IMR-90 (cell line): Measurements from ENCODE around the gene GUCY2F. TPM values are rescaled to one million over a fixed set of nuclear protein-coding genes. Genes with fewer than 3 reads are reported as not detected.

Experiments used
- ATAC-seq: fragments of 200-7000 bp; cut with Tn5 transposase; 2 replicates; pipeline ENCODE4 v1.9.1; 2020; ENCODE audit warnings: low read depth, mild to moderate bottlenecking, moderate library complexity
- BruUV-seq: library from RNA; stranded (reverse); fragments of 400-500 nt; replicated peaks from 2 replicates; lab custom pipeline; 2021; lab: Mats Ljungman, UMichigan
- CTCF ChIA-PET: fragments of 300-600 bp; formaldehyde crosslinking; extraction: SDS; loops from one replicate; lab custom pipeline; 2021; ENCODE audit warnings: antibody characterized with exemption; lab: Yijun Ruan, JAX
- POLR2A ChIA-PET: fragments of 300-600 bp; sonication (Branson Sonifier 250); formaldehyde crosslinking; loops from one replicate; lab custom pipeline; 2022; ENCODE audit warnings: antibody characterized with exemption; ENCODE audit not compliant: unreplicated experiment; lab: Charles Lee
- DNase-seq: peaks from one replicate; pipeline ENCODE4 v3.0.0; 2013
- H2AFZ ChIP-seq: replicated peaks from 2 replicates; pipeline ENCODE3; 2013; ENCODE audit warnings: low read length, mild to moderate bottlenecking; ENCODE audit not compliant: poor library complexity
- H2AK5ac ChIP-seq: 2 replicates; pipeline ENCODE4 v1.6.1; 2013; ENCODE audit warnings: low read depth, low read length, inconsistent platforms
- H2AK9ac ChIP-seq: replicated peaks from 2 replicates; pipeline ENCODE3; 2013; ENCODE audit warnings: mild to moderate bottlenecking, low read depth, low read length, moderate library complexity; ENCODE audit not compliant: poor library complexity
- H2BK120ac ChIP-seq: 2 replicates; pipeline ENCODE4 v1.6.1; 2013; ENCODE audit warnings: low read depth, low read length, inconsistent platforms
- H2BK15ac ChIP-seq: 3 replicates; pipeline ENCODE4 v1.6.1; 2013; ENCODE audit warnings: low read depth, low read length, inconsistent platforms
- H2BK20ac ChIP-seq: 2 replicates; pipeline ENCODE4 v1.6.1; 2013; ENCODE audit warnings: low read depth, mild to moderate bottlenecking, inconsistent platforms, low read length, moderate library complexity
- H2BK5ac ChIP-seq: 2 replicates; pipeline ENCODE4 v1.6.1; 2013; ENCODE audit warnings: mild to moderate bottlenecking, low read depth, low read length, inconsistent platforms; ENCODE audit not compliant: poor library complexity, severe bottlenecking
- H3K14ac ChIP-seq: replicated peaks from 2 replicates; pipeline ENCODE4 v1.6.1; 2013; ENCODE audit warnings: low read depth, low read length, inconsistent platforms
- H3K18ac ChIP-seq: 2 replicates; pipeline ENCODE4 v1.6.1; 2013; ENCODE audit warnings: low read depth, low read length, control low read depth
- H3K23ac ChIP-seq: 2 replicates; pipeline ENCODE4 v1.6.1; 2013; ENCODE audit warnings: low read depth, low read length, inconsistent platforms
- H3K27ac ChIP-seq: 2 replicates; pipeline ENCODE4 v1.5.1; 2013; ENCODE audit warnings: mild to moderate bottlenecking, control low read depth, low read length; ENCODE audit not compliant: insufficient read depth
- H3K27me3 ChIP-seq: 2 replicates; pipeline ENCODE4 v1.6.1; 2013; ENCODE audit warnings: low read length; ENCODE audit not compliant: control insufficient read depth, insufficient read depth
- H3K36me3 ChIP-seq: 2 replicates; pipeline ENCODE4 v1.6.1; 2013; ENCODE audit warnings: low read length, mixed read lengths; ENCODE audit not compliant: control insufficient read depth, insufficient read depth
- H3K4ac ChIP-seq: 2 replicates; pipeline ENCODE4 v1.6.1; 2013; ENCODE audit warnings: low read depth, low read length, inconsistent platforms
- H3K4me1 ChIP-seq: 2 replicates; pipeline ENCODE4 v1.6.1; 2013; ENCODE audit warnings: low read length, mixed read lengths; ENCODE audit not compliant: control insufficient read depth, insufficient read depth
- H3K4me2 ChIP-seq: 2 replicates; pipeline ENCODE4 v1.6.1; 2013; ENCODE audit warnings: low read depth, mild to moderate bottlenecking, control low read depth, low read length, moderate library complexity
- H3K4me3 ChIP-seq: 2 replicates; pipeline ENCODE4 v1.5.1; 2013; ENCODE audit warnings: low read depth, mild to moderate bottlenecking, control low read depth, low read length, moderate library complexity; ENCODE audit not compliant: insufficient read depth
- H3K56ac ChIP-seq: 2 replicates; pipeline ENCODE4 v1.6.1; 2013; ENCODE audit warnings: low read length, inconsistent platforms; ENCODE audit not compliant: insufficient read depth; ENCODE audit errors: extremely low read depth
- H3K79me1 ChIP-seq, 2 experiments: 2 replicates each; pipeline ENCODE4 v1.6.1; 2013; ENCODE audit warnings: low read length in 2 of 2, inconsistent platforms in 1 of 2, low read depth in 1 of 2
- H3K9ac ChIP-seq: 2 replicates; pipeline ENCODE4 v1.6.1; 2013; ENCODE audit warnings: low read depth, low read length, control low read depth
- H3K9me1 ChIP-seq: 2 replicates; pipeline ENCODE4 v1.6.1; 2013; ENCODE audit warnings: low read length, inconsistent platforms; ENCODE audit not compliant: insufficient read depth
- H3K9me3 ChIP-seq: 2 replicates; pipeline ENCODE4 v1.6.1; 2013; ENCODE audit warnings: low read length; ENCODE audit not compliant: control insufficient read depth, insufficient read depth
- H4K20me1 ChIP-seq: 2 replicates; pipeline ENCODE4 v1.6.1; 2013; ENCODE audit warnings: low read length, inconsistent platforms; ENCODE audit not compliant: insufficient read depth
- H4K5ac ChIP-seq: 2 replicates; pipeline ENCODE4 v1.6.1; 2013; ENCODE audit warnings: mild to moderate bottlenecking, low read depth, low read length, control low read depth
- H4K8ac ChIP-seq, 2 experiments: 2 replicates each; pipeline ENCODE4 v1.6.1; 2013; ENCODE audit warnings: low read depth in 2 of 2, low read length in 2 of 2, control low read depth in 1 of 2, inconsistent platforms in 1 of 2
- H4K91ac ChIP-seq: 2 replicates; pipeline ENCODE4 v1.6.1; 2013; ENCODE audit warnings: low read depth, low read length, inconsistent platforms; ENCODE audit not compliant: insufficient read depth
- BHLHE40 ChIP-seq: fragments of 150-350 bp; IDR thresholded peaks from 2 replicates; pipeline ENCODE4 v1.6.1; 2016; ENCODE audit warnings: mild to moderate bottlenecking, low read depth, low read length
- CEBPB ChIP-seq: IDR thresholded peaks from 2 replicates; pipeline ENCODE4 v1.6.1; 2012; ENCODE audit warnings: low read depth, low read length, improper control_type of control experiment
- CHD1 ChIP-seq: IDR thresholded peaks from 2 replicates; pipeline ENCODE4 v1.6.1; 2012; ENCODE audit warnings: low read depth, low read length, improper control_type of control experiment
- CTCF ChIP-seq: conservative IDR thresholded peaks from 2 replicates; pipeline ENCODE4 v1.5.1; 2012; ENCODE audit warnings: mild to moderate bottlenecking, low read depth, low read length, improper control_type of control experiment
- ELK1 ChIP-seq: fragments of 150-350 bp; IDR thresholded peaks from 2 replicates; pipeline ENCODE4 v1.6.1; 2016; ENCODE audit warnings: low read depth, mild to moderate bottlenecking, low read length, moderate library complexity, borderline replicate concordance
- FOS ChIP-seq: fragments of 150-350 bp; IDR thresholded peaks from 2 replicates; pipeline ENCODE4 v1.6.1; 2016; ENCODE audit warnings: low read depth, low read length
- MAFK ChIP-seq: IDR thresholded peaks from 2 replicates; pipeline ENCODE4 v1.6.1; 2012; ENCODE audit warnings: low read depth, low read length, improper control_type of control experiment
- MAZ ChIP-seq: IDR thresholded peaks from 2 replicates; pipeline ENCODE4 v1.6.1; 2012; ENCODE audit warnings: low read depth, mild to moderate bottlenecking, low read length, improper control_type of control experiment, moderate library complexity, borderline replicate concordance
- MXI1 ChIP-seq: IDR thresholded peaks from 2 replicates; pipeline ENCODE4 v1.6.1; 2012; ENCODE audit warnings: low read depth, mild to moderate bottlenecking, low read length, moderate library complexity, borderline replicate concordance
- NFE2L2 ChIP-seq: fragments of 150-350 bp; IDR thresholded peaks from 2 replicates; pipeline ENCODE4 v1.6.1; 2016; ENCODE audit warnings: low read depth, mild to moderate bottlenecking, low read length
- POLR2A ChIP-seq: IDR thresholded peaks from 2 replicates; pipeline ENCODE4 v1.6.1; 2012; ENCODE audit warnings: mild to moderate bottlenecking, low read depth, low read length
- RAD21 ChIP-seq: IDR thresholded peaks from 2 replicates; pipeline ENCODE4 v1.6.1; 2012; ENCODE audit warnings: low read length, improper control_type of control experiment
- RCOR1 ChIP-seq: IDR thresholded peaks from 2 replicates; pipeline ENCODE4 v1.6.1; 2012; ENCODE audit warnings: mild to moderate bottlenecking, low read length, improper control_type of control experiment; ENCODE audit not compliant: insufficient replicate concordance
- RFX5 ChIP-seq: IDR thresholded peaks from 2 replicates; pipeline ENCODE4 v1.8.0; 2012; ENCODE audit warnings: low read depth, mild to moderate bottlenecking, low read length, moderate library complexity
- SMC3 ChIP-seq: fragments of 150-350 bp; IDR thresholded peaks from 2 replicates; pipeline ENCODE4 v1.6.1; 2016; ENCODE audit warnings: low read depth, mild to moderate bottlenecking, antibody characterized with exemption, low read length, moderate library complexity
- USF2 ChIP-seq: fragments of 150-350 bp; IDR thresholded peaks from 2 replicates; pipeline ENCODE4 v1.6.1; 2017; ENCODE audit warnings: mild to moderate bottlenecking, antibody characterized with exemption, low read length, low read depth
- WGBS, 2 experiments: methylation state at CpG; one replicate each; pipeline versions ENCODE4 v1.1.5 to v1.1.7; 2013; ENCODE audit warnings: missing lambda C conversion rate in 2 of 2; ENCODE audit not compliant: insufficient read length in 1 of 2; ENCODE audit errors: extremely low coverage in 2 of 2; 5-methylcytosine and 5-hydroxymethylcytosine counted together
- dilution Hi-C: fragments of 300-500 bp; cut with HindIII; formaldehyde crosslinking; loops from one replicate; pipeline ENCODE4 v1.14.3; 2018; ENCODE audit warnings: low sequenced_read_pairs; ENCODE audit not compliant: unreplicated experiment
- in situ Hi-C: fragments of 300-500 bp; cut with MboI; formaldehyde crosslinking; loops from 3 replicates; pipeline ENCODE4 v1.14.3; 2019; ENCODE audit warnings: low sequenced_read_pairs, inconsistent platforms, mixed read lengths
- intact Hi-C: fragments of 100-400 bp; cut with micrococcal nuclease; formaldehyde crosslinking; loops from 2 replicates; pipeline ENCODE4 v1.10.0; 2022
- polyA plus RNA-seq, 3 experiments: library from polyadenylated mRNA; depleted of rRNA; stranded (reverse); fragments of >200 nt; gene quantifications; 2 replicates each; pipeline ENCODE4 v1.2.3, GENCODE V29; 2012; ENCODE audit warnings: low replicate concordance in 1 of 3
- total RNA-seq: library from RNA; depleted of rRNA; stranded (reverse); fragments of >200 nt; gene quantifications from 2 replicates; pipeline ENCODE4 v1.2.3, GENCODE V29; 2012

GUCY2F gene
- total and polyA plus RNA-seq, 2 of the 4 experiments (the other 2 are of a cell fraction): not detected

DNA sequence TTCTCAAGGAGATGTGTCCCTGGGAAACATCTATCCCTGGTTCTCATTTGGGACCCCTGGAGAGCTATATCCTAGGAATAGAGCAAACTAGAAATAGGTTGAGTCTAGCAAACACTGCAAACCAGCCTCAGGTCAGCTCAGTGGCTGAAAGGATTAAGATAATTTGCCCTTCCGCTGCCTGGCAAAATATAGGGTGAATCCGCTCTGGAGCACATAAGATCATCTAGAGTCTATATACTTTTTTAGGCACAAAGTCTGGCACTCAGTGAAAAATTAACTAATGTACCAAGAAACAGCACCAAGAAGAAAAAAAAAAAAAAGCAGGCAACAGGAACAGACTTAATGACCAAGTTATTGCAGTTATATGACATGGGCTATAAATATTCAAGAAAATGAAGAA is 7.3 kb upstream of the GUCY2F start:
- Histone ChIP-seq H4K5ac (no peak overlapping the region), H3K23ac (no peak overlapping the region), H3K4ac (no peak overlapping the region), H2AK9ac (no peak overlapping the region), H2BK5ac (no peak overlapping the region), H3K79me1 (no peaks in the 10 kb centered on the region), H3K56ac (no peak overlapping the region), H3K4me3 (no peak overlapping the region), H3K9ac (no peak overlapping the region), H4K91ac (no peak overlapping the region), H3K4me1 (no peaks in the 10 kb centered on the region), H3K36me3 (no peaks in the 10 kb centered on the region), H2BK20ac (no peak overlapping the region), H3K4me2 (no peak overlapping the region), H4K8ac (no peak overlapping the region), H4K20me1 (no peaks in the 10 kb centered on the region), H3K27me3 (peaks cover 1% of the 10 kb centered on the region), H3K14ac (no peak overlapping the region), H3K9me1 (no peaks in the 10 kb centered on the region), H2AFZ (no peak overlapping the region), H3K18ac (no peak overlapping the region), H2BK120ac (no peak overlapping the region), H3K9me3 (no peaks in the 10 kb centered on the region), H2BK15ac (no peak overlapping the region), H2AK5ac (no peak overlapping the region), H3K27ac (no peak overlapping the region)
- BruUV-seq: no TSS peak
- intact Hi-C loops: loop anchor here (10.0 kb wide), 1 partner anchor 926 kb away; no protein-coding TSS in a partner anchor
- TF ChIP-seq MXI1 (no peak), MAFK (no peak), CEBPB (no peak), RAD21 (no peak), MAZ (no peak), USF2 (no peak), BHLHE40 (no peak), SMC3 (no peak), NFE2L2 (no peak), RCOR1 (no peak), FOS (no peak), RFX5 (no peak), CTCF (no peak), ELK1 (no peak), CHD1 (no peak), POLR2A (no peak)
- DNase-seq (no peak), ATAC-seq (no peak)
- POLR2A ChIA-PET: no interaction called here
- in situ Hi-C loops: loop anchor here (25.0 kb wide), 1 partner anchor 648 kb away; no protein-coding TSS in a partner anchor
- dilution Hi-C loops: no loop called here
- CTCF ChIA-PET: interaction anchor here (0.6 to 1.1 kb wide), 2 partner anchors 9 to 1176 kb away, joined by 3 read pairs; no protein-coding TSS in a partner anchor
- no CpG with 5 or more reads among the region's 2 CpGs for WGBS, 2 experiments
